ENCODE measurements around the gene TCEAL1.
"Not testable (repeated sequence)": the region's sequence is repeated elsewhere in the genome, so short reads cannot be mapped to it uniquely, and the experiment has no call there.

TCEAL1 gene

DNA sequence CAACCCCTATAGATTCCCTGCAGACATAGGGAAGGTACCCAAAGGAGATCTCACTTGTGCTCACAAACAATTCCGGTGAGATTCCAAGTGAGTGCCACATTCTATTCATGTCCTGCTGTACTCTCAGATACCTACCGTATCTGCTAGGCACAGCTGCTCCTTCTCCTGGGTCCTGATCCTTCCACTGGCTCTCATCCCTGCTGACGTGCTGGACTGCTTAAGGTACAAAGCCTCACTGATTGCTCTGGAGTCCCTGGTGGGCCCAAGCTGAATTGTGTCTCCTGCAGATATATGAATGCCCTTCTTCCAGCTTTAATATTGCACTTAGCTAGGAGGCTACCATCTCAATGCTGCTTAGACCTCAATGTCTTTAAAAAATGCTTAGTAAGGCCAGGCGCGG lies 2.4 kb downstream of the TCEAL1 start:
- no peak for DNase-seq (ENCODE audit: extremely low read depth in 1 of 2, low read depth in 1 of 2)

DNA sequence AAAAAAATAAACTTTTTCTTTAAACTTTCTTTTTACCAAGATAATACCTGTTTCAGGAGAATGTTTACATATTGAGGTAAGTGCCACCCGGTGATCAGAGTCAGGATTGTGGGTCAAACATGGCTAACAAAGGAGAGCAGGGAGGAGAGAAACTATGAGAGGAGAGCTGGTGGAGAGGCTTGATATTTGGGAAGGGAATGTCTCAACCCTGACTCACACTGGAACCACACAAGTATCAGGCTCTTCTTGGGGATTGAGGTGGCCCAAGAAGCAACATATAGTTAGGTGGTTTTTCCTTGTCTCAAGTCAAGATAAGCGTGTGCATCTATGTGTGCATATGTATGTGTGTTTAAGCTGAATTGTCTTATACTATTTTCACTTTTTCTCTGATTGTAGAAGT lies 6.7 kb downstream of the TCEAL1 start:
- no peak for DNase-seq (ENCODE audit: extremely low read depth in 1 of 2, low read depth in 1 of 2)

DNA sequence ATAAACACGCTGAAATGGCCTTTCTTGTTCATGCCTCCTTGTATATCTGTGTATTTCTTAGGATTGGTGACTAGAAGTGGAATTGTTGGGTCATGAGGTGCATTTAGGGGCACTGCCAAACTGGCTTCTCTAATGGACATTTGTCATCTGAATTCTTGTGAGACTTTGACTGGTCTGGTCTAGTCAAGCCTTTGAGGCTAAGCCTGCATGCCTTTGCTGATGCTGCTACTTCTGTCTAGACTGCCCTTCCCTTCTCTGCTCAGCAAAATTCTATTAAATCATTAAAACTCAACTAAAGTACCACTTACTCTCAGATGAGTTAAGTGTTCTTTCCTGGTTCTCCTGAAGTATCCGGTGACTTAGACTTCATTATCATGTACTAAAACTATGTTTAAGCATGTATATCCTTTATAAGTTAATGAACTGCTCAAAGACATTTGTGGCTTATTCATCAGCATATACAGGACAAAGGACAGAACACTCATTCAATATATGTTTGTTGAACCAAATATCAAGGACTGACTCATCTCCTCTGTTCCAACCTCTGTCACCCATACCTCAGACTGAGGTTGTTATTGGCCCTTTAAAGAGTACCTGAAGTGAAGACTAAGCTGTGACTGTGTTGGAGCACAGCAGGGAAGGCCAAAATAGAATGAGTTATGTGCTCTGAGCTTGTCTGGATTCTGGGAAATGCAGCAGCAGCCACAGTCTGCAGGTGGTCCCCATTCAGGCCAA lies 9.0 kb downstream of the TCEAL1 start:
- no peak for DNase-seq (ENCODE audit: extremely low read depth in 1 of 2, low read depth in 1 of 2)

- DNase-seq (ENCODE audit: extremely low read depth in 1 of 2, low read depth in 1 of 2): not testable (repeated sequence)
These were observed 9.9 kb downstream of the TCEAL1 start for GRCh38 chrX:103638479-103639346.

DNA sequence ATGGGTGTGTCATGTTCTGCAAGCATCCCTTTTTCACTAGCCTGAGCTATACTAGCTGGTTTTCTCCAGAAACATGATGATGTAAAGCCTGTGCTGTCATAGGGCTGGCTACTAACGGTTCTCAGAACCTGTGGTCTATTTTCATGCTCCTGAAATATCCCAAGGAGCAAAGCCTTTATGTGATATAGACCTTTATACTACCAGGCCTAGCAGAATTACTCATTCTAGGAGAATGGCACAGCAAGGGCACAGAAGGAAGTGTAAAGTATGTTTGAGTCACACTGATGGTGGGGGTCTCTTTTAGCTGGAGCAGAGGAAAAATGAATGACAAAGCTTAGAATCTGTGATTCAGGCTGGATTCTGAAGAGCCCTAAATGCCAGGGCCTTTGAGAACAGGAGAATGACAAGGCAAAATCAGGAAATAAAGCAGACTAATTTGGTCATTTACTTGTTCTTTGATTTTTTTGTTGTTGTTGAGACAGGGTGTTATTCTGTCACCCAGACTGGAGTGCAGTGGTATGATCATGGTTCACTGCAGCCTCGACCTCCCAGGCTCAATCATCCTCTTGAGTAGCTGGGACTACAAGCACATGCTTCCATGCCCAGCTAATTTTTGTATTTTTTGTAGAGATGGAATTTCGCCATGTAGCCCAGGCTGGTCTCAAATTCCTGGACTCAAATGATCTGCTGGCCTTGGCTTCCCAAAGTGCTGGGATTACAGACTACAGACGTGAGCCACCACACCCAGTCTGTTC lies 11.8 kb downstream of the TCEAL1 start:
- DNase-seq (ENCODE audit: extremely low read depth in 1 of 2, low read depth in 1 of 2): no peak

DNA sequence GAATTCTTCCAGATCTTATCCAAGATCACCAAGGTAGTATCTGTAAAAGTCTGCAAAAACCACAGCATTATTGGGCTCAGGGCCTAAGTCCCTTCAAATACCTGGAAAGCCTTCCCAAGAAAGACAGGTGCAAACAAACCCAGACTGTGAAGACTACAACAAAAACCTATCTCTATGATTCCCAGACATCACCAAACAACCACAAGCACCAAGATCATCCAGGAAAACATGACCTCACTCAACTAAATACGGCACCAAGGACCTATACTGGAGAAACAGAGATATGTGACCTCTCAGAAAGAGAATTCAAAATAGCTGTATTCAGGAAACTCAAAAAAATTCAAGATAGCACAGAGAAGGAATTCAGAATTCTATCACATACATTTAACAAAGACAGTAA lies 15.3 kb downstream of the TCEAL1 start:
- no peak for DNase-seq (ENCODE audit: extremely low read depth in 1 of 2, low read depth in 1 of 2)

DNA sequence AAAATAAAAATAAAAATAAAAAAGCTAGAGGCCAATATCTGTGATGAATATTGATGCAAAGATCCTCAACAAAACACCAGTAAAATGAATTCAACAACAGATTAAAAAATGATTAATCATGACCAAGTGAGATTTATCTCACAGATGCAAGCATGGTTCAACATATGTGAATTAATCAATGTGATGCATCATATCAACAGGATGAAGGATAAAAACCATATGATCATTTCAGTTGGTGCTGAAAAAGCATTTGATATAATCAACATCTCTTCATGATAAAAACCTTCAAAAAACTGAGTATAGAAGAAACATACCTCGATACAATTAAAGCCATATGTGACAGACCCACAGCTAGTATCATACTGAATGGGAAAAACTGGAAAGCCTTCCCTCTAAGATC lies 18.9 kb downstream of the TCEAL1 start:
- no peak for DNase-seq (ENCODE audit: extremely low read depth in 1 of 2, low read depth in 1 of 2)

DNA sequence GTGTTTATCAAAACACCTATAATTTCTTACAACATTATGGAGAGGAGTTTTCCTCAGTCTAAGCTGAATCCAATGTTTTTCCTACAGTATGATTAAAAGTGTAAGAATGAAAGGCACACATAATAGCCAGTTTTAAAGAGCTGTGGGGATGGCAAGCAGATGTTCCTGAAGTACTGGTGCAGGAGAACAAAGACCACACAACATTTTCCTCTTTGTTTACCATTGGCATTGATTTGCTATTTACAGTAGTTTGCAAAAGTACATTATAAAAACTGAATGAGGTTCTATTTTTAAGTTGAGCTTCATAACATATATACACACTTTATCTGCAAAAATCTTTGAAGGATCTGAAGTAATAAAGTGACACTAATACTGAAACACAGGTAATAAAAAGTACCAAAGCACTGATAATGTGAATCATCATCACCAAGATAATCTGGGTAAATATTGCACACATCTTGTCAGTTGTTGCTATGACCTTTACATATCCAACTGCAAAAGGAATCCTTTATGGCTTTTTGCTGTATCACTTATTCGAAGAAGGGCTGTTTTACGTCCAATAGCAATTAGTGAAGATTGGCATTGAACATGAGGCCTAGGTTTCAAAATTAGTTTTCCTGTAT lies 22.5 kb downstream of the TCEAL1 start:
- DNase-seq (ENCODE audit: extremely low read depth in 1 of 2, low read depth in 1 of 2): no peak

GRCh38 chrX:103655230-103656000 lies 26.6 kb downstream of the TCEAL1 start:
- not testable (repeated sequence) for DNase-seq (ENCODE audit: extremely low read depth in 1 of 2, low read depth in 1 of 2)

GRCh38 chrX:103656617-103657016 lies 27.8 kb downstream of the TCEAL1 start:
- no peak for DNase-seq (ENCODE audit: extremely low read depth in 1 of 2, low read depth in 1 of 2)

DNA sequence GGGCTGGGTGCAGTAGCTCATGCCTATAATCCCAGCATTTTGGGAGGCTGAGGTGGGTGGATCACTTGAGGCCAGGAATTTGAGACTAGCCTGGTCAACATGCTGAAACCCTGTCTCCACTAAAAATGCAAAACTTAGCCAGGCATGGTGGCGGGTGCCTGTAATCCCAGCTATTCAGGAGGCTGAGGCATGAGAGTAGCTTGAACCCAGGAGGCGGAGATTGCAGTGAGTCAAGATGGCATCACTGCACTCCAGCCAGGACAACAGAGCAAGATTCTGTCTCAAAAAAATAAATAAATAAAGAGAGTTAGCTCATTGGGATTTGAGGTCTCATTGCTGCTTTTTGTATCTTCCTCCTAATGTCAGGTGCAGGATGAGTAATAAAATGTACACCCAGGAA lies 28.3 kb downstream of the TCEAL1 start:
- DNase-seq (ENCODE audit: extremely low read depth in 1 of 2, low read depth in 1 of 2): not testable (repeated sequence)

- no peak for DNase-seq (ENCODE audit: extremely low read depth in 1 of 2, low read depth in 1 of 2)
These were observed 30.1 kb downstream of the TCEAL1 start for GRCh38 chrX:103658681-103659433.

DNA sequence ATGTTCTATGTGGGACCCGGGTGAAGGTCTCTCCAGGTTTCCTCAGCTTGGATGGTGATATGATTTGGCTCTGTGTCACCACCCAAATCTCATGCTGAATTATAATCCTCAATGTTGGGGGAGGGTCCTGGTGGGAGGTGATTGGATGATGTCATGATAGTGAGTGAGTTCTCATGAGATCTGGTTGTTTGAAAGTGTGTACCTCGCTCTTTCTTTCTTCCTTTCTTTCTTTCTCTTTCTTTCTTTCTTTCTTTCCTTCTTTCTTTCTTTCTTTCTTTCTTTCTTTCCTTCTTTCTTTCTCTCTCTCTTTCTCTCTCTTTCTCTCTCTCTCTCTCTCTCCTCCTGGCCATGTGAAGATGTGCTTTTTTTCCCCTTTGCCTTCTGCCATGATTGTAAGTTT lies 30.7 kb downstream of the TCEAL1 start:
- not testable (repeated sequence) for DNase-seq (ENCODE audit: extremely low read depth in 1 of 2, low read depth in 1 of 2)

DNA sequence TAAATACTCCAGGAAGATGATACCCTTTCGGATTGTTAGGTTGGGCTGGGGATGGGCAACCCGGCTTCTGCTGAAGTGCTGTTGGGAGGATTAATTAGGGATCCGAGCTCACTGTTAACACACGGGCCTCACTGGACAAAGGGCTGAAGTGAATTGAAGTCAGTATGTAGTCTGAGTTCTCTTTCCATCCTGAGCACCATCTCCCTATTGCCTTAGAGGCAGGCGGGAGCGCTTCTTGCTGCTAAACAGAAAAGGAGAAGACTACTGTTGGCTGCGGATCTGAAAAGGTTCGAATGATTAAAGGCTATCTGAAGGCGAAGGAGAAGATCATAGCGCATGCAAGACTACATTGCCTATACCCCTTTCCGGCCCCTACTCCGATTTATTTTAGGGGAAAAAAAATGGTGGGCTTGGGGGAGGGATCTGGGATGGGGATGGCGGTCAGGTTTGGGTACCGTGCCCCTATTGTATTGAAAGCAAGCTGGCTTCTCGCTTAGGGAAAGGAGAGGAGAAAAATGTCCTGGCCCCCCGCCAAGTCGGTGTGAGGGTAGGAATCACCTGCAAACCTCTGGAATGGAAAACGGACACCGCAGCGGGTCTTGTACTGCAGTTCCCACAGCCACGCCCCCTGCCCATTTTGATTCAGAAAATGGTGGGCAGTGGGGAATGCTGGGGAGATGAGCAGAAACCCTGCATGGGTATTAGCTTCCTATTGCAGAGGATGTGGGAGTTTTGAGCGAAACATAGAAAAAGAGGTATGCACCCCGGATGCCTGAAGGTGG lies 35.4 kb downstream of the TCEAL1 start:
- DNase-seq (ENCODE audit: extremely low read depth in 1 of 2, low read depth in 1 of 2): no peak

DNA sequence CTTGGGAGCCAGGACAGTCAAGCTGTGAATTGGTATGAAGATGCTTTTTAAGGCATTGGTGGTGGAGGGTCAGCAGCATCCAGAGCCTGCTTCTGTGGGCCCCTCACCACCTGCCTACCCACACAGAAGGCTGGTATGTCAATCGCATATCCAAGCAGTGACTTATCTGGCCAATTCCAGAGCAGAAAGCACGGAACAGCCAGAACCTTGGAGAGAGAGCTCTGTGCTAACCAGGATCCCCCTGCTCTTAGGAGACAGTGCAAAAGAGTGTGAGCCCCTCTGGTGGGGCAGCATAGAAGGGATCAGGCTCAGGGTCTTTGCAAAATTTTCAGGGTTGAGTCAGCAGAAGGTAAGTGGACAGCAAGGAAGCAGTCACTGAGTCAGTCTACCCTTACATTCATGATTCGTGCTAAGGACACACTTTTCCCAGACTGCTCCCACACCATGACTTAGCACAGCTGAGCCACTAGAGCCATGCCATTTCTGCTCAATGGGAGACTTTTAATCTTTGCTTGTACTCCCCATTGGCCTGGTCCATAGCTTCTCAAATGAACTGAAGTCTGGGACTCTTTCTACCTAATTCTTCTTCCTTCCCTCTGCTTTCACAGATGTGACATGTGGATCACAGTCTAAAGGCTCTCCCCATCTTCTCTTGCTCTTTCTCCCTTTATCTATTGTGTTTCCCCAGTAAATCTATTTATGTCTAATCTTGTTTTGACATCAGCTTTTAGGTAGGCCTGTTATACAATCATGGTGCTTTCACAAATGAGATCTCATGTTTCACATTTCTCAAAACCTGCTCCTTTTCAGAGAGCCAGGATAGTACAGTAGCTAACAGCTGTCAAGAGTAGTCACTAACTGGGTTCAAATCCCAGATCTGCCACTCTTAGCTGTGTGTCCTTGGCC lies 37.7 kb downstream of the TCEAL1 start:
- no peak for DNase-seq (ENCODE audit: extremely low read depth in 1 of 2, low read depth in 1 of 2)

- no peak for DNase-seq (ENCODE audit: extremely low read depth in 1 of 2, low read depth in 1 of 2)
These were observed 41.0 kb downstream of the TCEAL1 start for GRCh38 chrX:103669745-103670144.

DNA sequence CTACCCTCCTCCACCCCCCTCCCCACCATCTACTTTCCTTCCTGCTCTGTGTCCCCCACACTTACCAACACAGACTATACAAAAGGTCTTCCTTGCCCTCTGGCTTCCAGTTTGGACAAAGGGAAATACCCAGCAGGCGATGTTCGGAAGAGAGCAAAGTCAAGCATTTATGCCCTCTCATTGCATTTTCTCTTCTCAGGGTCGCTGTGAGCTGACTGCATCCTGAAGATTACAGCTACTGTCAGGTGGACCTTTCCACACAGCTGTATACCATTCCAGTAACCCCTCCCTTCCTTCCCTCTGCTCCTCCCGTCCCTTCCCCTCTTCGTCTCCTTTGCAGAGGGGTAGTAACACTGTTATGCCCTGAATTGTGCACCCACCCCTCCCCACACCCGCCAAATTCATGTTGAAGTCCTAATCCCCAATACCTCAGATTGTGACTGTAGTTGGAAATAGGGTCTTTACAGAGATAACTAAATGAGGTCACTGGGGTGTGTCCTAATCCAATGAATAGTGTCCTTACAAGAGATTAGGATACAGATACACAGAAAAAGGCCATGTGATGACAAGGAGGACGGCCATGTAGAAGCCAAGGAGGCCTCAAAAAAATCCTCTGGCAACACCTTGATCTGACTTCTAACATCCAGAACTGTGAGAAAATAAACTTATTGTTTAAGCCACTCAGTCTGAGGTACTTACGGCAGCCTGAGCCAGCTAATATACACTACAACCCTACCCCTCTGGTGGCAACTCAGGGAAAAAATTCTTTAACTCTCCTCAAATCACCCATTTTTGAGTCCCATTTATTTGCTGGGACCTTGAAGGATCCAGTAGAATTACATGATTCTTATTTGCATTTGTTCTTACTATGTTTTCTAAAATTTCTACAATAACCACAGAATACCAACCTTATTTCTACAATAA lies 46.0 kb downstream of the TCEAL1 start:
- no peak for DNase-seq (ENCODE audit: extremely low read depth in 1 of 2, low read depth in 1 of 2)

Measured in stimulated activated CD8-positive, alpha-beta memory T cell treated with anti-CD3 and anti-CD28 coated beads, Interleukin-7, amount 100 ng/mL, for 48 hours (primary cell).